Measurements from ENCODE around the gene PAQR5. TPM values are rescaled to one million over a fixed set of nuclear protein-coding genes. Genes with fewer than 3 reads are reported as not detected.

Gene PAQR5
- total RNA-seq, 1 experiment from 2014 or later = 2.0 TPM

DNA sequence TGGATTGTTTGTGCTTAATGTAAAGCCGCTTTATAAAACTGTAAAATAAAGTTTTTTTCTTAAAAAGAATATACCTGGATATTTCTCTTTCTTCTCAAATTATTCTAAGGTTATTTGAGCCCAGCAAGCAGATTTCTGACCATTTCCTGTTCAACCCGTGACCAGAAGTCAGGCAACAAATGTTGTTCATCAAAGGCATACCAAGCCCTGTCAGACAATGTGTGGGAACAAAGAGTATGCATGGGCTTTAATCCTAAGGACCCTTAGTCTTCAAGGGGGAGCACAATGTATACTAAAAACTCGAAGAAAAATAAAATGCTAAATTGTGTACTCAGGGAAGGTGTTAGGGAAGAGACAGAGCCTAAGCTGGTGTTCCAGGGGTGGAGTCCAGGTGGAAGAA, 26.6 kb upstream of the PAQR5 start:
- Histone ChIP-seq H3K27me3 (ENCODE audit: control insufficient read depth, insufficient read depth, low read length) (no peaks in the 10 kb centered on the region), H3K4me3 (ENCODE audit: low read depth in 2 of 2, low read length in 2 of 2) (no peak overlapping the region), H3K27ac (ENCODE audit: low read length) (no peak overlapping the region), H3K4me1 (ENCODE audit: control insufficient read depth, insufficient read depth, low read length) (no peaks in the 10 kb centered on the region), H3K9me3 (ENCODE audit: control insufficient read depth, insufficient read depth, low read depth, low read length) (no peaks in the 10 kb centered on the region), H3K36me3 (ENCODE audit: control insufficient read depth, insufficient read depth, low read length) (no peaks in the 10 kb centered on the region)
- no TSS peak for BruUV-seq (replicated peaks)
- ChIA-PET CTCF (no interaction called here), POLR2A (no interaction called here)
- DNase-seq (ENCODE audit: low read depth, low spot score) = no peak
- intact Hi-C loops (cut with micrococcal nuclease; ENCODE audit: unreplicated experiment) = no loop called here
- in situ Hi-C loops (cut with HindIII; ENCODE audit: low pct_unique_long_range_greater_than_20kb, low sequenced_read_pairs) = no loop called here
- TF ChIP-seq TCF7L2 (IDR thresholded peaks at IDR 0.05; ENCODE audit: low read depth, low read length) (no peak), POLR2AphosphoS5 (IDR thresholded peaks at IDR 0.05; ENCODE audit: low read depth, low read length) (no peak), SIN3A (IDR thresholded peaks at IDR 0.05; ENCODE audit: borderline replicate concordance, insufficient read depth, low read depth, low read length) (no peak)
- TF ChIP-seq, protein P1, sequence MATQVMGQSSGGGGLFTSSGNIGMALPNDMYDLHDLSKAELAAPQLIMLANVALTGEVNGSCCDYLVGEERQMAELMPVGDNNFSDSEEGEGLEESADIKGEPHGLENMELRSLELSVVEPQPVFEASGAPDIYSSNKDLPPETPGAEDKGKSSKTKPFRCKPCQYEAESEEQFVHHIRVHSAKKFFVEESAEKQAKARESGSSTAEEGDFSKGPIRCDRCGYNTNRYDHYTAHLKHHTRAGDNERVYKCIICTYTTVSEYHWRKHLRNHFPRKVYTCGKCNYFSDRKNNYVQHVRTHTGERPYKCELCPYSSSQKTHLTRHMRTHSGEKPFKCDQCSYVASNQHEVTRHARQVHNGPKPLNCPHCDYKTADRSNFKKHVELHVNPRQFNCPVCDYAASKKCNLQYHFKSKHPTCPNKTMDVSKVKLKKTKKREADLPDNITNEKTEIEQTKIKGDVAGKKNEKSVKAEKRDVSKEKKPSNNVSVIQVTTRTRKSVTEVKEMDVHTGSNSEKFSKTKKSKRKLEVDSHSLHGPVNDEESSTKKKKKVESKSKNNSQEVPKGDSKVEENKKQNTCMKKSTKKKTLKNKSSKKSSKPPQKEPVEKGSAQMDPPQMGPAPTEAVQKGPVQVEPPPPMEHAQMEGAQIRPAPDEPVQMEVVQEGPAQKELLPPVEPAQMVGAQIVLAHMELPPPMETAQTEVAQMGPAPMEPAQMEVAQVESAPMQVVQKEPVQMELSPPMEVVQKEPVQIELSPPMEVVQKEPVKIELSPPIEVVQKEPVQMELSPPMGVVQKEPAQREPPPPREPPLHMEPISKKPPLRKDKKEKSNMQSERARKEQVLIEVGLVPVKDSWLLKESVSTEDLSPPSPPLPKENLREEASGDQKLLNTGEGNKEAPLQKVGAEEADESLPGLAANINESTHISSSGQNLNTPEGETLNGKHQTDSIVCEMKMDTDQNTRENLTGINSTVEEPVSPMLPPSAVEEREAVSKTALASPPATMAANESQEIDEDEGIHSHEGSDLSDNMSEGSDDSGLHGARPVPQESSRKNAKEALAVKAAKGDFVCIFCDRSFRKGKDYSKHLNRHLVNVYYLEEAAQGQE (IDR thresholded peaks at IDR 0.05; ENCODE audit: insufficient read depth in 1 of 2, low read depth in 2 of 2, low read length in 1 of 2) = no peak
- TF ChIP-seq, protein P2, sequence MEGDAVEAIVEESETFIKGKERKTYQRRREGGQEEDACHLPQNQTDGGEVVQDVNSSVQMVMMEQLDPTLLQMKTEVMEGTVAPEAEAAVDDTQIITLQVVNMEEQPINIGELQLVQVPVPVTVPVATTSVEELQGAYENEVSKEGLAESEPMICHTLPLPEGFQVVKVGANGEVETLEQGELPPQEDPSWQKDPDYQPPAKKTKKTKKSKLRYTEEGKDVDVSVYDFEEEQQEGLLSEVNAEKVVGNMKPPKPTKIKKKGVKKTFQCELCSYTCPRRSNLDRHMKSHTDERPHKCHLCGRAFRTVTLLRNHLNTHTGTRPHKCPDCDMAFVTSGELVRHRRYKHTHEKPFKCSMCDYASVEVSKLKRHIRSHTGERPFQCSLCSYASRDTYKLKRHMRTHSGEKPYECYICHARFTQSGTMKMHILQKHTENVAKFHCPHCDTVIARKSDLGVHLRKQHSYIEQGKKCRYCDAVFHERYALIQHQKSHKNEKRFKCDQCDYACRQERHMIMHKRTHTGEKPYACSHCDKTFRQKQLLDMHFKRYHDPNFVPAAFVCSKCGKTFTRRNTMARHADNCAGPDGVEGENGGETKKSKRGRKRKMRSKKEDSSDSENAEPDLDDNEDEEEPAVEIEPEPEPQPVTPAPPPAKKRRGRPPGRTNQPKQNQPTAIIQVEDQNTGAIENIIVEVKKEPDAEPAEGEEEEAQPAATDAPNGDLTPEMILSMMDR (IDR thresholded peaks at IDR 0.05) = no peak
- ATAC-seq = no peak

DNA sequence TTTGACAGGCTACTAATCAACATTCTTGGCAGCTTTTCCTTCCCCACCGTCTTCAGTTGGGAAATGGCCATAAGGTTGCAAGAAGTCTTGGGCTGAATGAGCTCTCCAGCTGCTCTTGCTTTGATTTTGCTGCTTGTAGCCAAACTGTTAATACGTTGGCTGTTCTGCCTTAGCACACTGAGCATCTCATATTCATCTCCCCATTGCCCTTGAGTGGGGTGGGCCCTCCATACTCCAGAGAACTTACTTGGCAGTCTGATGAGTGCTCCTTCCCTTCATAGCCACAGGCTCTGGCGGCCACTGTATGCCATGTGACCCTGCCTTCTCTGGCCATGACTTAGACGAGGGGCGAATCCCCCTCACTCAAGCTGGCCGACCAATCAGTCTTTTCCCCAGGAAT, 25.8 kb upstream of the PAQR5 start:
- Histone ChIP-seq H3K27me3 (ENCODE audit: control insufficient read depth, insufficient read depth, low read length) (no peaks in the 10 kb centered on the region), H3K36me3 (ENCODE audit: control insufficient read depth, insufficient read depth, low read length) (no peaks in the 10 kb centered on the region), H3K9me3 (ENCODE audit: control insufficient read depth, insufficient read depth, low read depth, low read length) (no peaks in the 10 kb centered on the region), H3K4me3 (ENCODE audit: low read depth in 2 of 2, low read length in 2 of 2) (no peak overlapping the region), H3K27ac (ENCODE audit: low read length) (no peak overlapping the region), H3K4me1 (ENCODE audit: control insufficient read depth, insufficient read depth, low read length) (no peaks in the 10 kb centered on the region)
- in situ Hi-C loops (cut with HindIII; ENCODE audit: low pct_unique_long_range_greater_than_20kb, low sequenced_read_pairs) = no loop called here
- ChIA-PET POLR2A (no interaction called here), CTCF (no interaction called here)
- DNase-seq (ENCODE audit: low read depth, low spot score) = no peak
- no peak for ATAC-seq
- no TSS peak for BruUV-seq (replicated peaks)
- intact Hi-C loops (cut with micrococcal nuclease; ENCODE audit: unreplicated experiment) = no loop called here
- TF ChIP-seq SIN3A (IDR thresholded peaks at IDR 0.05; ENCODE audit: borderline replicate concordance, insufficient read depth, low read depth, low read length) (no peak), POLR2AphosphoS5 (IDR thresholded peaks at IDR 0.05; ENCODE audit: low read depth, low read length) (no peak), TCF7L2 (IDR thresholded peaks at IDR 0.05; ENCODE audit: low read depth, low read length) (no peak)
- TF ChIP-seq, protein P2 (IDR thresholded peaks at IDR 0.05) = no peak
- TF ChIP-seq, protein P1 (IDR thresholded peaks at IDR 0.05; ENCODE audit: insufficient read depth in 1 of 2, low read depth in 2 of 2, low read length in 1 of 2) = no peak
